ENCODE data around the gene FGF4.

GRCh38 chr11:69796063-69796462 is 20.9 kb upstream of the FGF4 start:
- TF ChIP-seq POLR2A (IDR thresholded peaks at IDR 0.05) (no peak), CTCF (IDR thresholded peaks at IDR 0.05) (no peak)

Measured in body of pancreas (tissue), 4 donors.